Fibroblast of skin of left biceps (primary cell): ENCODE measurements around the gene IQCK.

Source experiments
- DNase-seq, 2 experiments: peaks; one replicate each; pipeline ENCODE4 v3.0.0-alpha.2; 2013; ENCODE audit warnings: low read depth in 2 of 2

The IQCK gene

GRCh38 chr16:19884611-19885450 is 166.8 kb downstream of the IQCK start, which contains the start of gene GPRC5B:
Gene GPRC5B (minus strand): TSS chr16:19884848. CDS start chr16:19872845, 12,003 bp downstream.
- DNase-seq = peak in 1 of 2 experiments; percentile 3

DNA sequence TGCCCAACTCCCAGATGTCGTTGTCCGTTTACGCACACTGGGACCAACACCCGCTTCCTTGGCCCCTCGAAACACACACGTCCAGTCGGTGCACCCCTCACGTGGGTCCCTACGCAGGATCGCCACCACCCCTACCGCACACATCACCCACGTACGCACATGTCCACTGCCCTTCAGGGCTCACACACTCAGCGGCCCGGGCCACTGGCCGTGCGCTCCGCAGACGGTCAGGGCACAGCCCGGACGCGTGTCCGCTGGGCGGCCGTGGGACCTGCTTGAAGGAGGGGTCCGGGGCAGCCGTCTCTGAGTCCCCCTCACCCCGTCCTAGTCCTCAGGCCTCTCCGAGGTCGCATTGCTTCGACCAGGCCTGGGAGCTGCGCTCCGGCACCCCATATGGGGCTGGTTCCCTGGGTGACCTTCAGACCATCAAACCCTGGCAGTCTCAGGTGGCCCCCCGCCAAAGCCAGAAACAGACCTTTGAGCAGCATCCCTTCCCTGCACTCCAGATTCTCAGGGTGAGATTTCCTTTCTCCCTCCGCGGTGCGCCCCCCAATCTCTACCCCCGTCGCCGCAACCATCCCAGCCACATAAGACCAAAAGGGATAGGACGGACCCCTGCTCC is 167.5 kb downstream of the IQCK start:
- no peak for DNase-seq

GRCh38 chr16:19886073-19886941 is 168.2 kb downstream of the IQCK start:
- peak; percentile 21 to 35 for DNase-seq

DNA sequence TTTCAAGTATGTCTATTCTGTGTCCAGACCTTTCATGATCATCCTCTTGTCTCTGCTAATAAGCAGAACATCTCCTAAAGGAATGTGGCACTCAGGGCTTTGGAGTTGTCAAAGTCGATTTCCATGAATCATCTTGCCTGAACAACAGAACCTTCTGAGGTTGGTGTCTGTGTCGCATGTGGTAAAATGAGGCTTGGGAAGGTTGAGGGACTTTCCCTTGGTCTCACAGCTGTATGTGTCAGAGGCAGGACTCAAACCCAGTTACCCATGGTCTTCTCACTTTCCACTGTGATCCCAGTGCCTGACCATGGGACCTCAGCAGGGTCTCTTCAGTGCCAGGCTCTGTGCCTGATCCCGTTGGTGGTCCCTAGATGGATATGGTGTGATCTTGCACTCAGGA is 170.8 kb downstream of the IQCK start:
- DNase-seq = no peak

GRCh38 chr16:19890901-19891300 is 172.8 kb downstream of the IQCK start:
- no peak for DNase-seq

- DNase-seq = no peak
Observed at GRCh38 chr16:19892902-19893301, 174.8 kb downstream of the IQCK start.

- no peak for DNase-seq
Observed at GRCh38 chr16:19894586-19894985, 176.5 kb downstream of the IQCK start.

GRCh38 chr16:19896951-19897350 is 178.9 kb downstream of the IQCK start:
- no peak for DNase-seq

DNA sequence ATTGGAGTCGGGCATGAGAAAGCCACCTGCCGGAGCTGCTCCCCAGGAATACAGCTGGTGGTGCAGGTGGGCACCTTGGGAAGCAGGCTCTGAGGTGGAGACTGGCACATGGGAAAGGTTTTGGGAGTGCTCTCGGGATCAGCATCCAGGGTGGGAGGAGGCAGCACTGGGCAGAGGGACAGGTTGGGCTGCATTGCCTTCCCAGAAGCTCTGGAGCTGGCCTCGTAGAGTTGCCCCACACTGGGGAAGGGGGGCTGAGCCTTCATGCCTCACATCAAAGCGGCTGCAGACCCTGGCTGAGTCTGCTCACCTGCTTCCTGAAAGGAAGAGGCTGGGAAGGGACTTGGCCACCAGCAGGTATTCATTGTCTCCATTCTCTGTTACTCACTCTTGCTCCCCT is 180.1 kb downstream of the IQCK start:
- DNase-seq = no peak

GRCh38 chr16:19898924-19899604 is 181.0 kb downstream of the IQCK start:
- peak; percentile 18 to 28 for DNase-seq

GRCh38 chr16:19899605-19899955 is 181.5 kb downstream of the IQCK start:
- no peak for DNase-seq

GRCh38 chr16:19901164-19901563 is 183.1 kb downstream of the IQCK start:
- DNase-seq = no peak

DNA sequence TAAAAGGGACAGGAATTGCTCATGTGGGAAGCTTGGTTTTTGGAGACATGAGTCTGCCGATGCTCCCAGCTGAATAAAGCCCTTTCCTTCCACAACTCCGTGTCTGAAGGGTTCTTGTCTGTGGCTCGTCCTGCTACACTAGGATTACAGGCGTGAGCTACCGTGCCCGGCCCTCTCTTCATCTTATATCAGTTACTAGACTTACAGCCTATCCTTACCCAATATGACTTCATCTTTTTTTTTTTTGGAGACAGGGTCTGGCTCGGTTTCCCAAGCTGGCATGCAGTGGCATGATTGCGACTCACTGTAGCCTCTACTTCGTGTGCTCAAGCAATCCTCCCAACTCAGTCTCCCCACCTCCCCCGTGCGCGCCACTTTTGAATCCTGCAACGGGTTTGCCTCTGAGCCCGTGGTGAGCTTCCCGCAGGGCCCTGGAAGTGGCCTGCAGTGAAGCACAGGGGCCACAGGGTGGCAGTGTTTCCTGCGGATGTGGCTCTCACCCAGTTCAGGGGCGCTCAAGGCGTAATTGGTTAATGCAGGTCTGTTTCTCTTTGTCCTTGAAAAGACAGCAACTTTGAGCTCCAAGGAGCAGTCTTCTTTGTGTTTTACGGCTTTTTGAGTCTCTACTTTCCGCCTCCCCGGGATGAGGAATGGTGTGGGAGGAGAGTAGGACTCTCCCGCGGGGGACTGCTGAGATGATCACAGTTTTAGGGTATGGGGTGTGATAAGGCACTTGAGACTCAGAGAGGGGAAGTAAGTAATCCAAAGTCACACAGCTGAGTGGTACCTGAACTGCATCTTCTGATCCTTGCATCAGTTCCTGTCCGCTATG is 189.3 kb downstream of the IQCK start:
- DNase-seq = peak; percentile 25 to 28
